Muscle layer of colon (tissue), 2 donors: Measurements from ENCODE around the gene PARP3.

ENCODE experiments used
- H3K27ac ChIP-seq: one replicate; pipeline ENCODE4 v1.7.0; 2013; ENCODE audit warnings: low read depth, mild to moderate bottlenecking, low read length, moderate library complexity
- H3K27me3 ChIP-seq, 2 donors: one replicate each; pipeline ENCODE4 v1.7.0; 2013; ENCODE audit warnings: low read length in 2 of 2, mild to moderate bottlenecking in 2 of 2; ENCODE audit not compliant: insufficient read depth in 2 of 2, control insufficient read depth in 1 of 2
- H3K36me3 ChIP-seq: one replicate; pipeline ENCODE4 v1.7.0; 2013; ENCODE audit warnings: mild to moderate bottlenecking, low read length; ENCODE audit not compliant: insufficient read depth
- H3K4me1 ChIP-seq: one replicate; pipeline ENCODE4 v1.7.0; 2013; ENCODE audit warnings: mild to moderate bottlenecking, low read length; ENCODE audit not compliant: insufficient read depth
- H3K4me3 ChIP-seq, 2 donors: one replicate each; pipeline ENCODE4 v1.7.0; 2013; ENCODE audit warnings: low read length in 2 of 2, low read depth in 1 of 2, mild to moderate bottlenecking in 1 of 2, moderate library complexity in 1 of 2
- H3K9ac ChIP-seq: one replicate; pipeline ENCODE4 v1.7.0; 2013; ENCODE audit warnings: low read length
- H3K9me3 ChIP-seq: one replicate; pipeline ENCODE4 v1.7.0; 2013; ENCODE audit warnings: mild to moderate bottlenecking, low read length
- donor health status: abdominal sarcoma.
- donor health status: Adenocarcinoma of cecum.

The PARP3 gene

DNA sequence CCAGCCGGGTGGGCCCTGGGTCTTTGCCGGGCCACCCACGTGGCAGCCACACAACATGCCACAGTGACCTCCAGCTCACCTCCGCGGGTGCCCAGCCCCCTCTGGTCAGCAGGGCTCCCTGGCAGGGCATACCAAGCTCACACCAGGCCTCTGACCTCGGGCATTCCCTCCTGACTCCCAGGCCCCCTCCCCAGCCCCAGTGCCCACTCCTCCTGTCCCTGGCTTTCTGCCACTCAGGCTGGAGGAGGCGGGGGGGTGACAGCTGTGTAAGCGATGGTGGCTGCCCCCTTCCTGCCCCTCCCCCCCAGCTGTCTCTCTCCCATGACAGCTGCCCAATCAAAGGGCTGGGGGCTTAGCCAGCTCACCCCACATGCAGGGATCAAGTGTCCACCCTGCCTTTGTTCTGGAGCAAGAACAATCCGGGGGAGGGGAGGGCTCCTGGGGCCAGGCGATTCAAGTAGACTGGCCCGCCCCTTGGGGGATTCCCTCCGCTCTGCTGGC lies 21.8 kb downstream of the PARP3 start:
- H3K36me3 ChIP-seq, result peaks cover 8% of the 10 kb centered on the region
- H3K9me3 ChIP-seq, result no peaks in the 10 kb centered on the region
- H3K4me3 ChIP-seq, result no peak overlapping the region
- peaks cover 31% of the 10 kb centered on the region for H3K4me1 ChIP-seq
- no peak overlapping the region for H3K27ac ChIP-seq
- H3K27me3 ChIP-seq, result no peaks in the 10 kb centered on the region
- no peak overlapping the region for H3K9ac ChIP-seq

DNA sequence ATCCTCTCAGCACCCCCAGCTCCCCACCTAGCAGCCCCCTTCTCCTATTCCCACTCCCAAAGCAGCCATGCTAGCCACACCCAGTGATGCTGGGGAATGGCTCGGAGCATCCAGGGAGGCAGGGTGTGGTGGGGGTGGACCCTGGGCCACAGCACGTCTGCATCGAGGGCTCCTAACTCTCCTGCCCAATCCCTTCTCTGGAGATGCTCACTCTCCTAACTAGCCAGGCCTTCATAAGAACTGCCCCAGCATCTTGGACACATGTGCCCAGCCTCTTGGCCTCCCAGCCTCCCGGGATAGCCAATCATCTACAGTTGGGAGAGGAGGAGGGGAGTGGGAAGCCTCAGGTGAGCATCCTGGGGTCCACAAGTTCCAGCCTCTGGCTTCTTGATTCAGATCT lies 22.4 kb downstream of the PARP3 start:
- peaks cover 8% of the 10 kb centered on the region for H3K36me3 ChIP-seq
- H3K9me3 ChIP-seq, result no peaks in the 10 kb centered on the region
- peaks cover 31% of the 10 kb centered on the region for H3K4me1 ChIP-seq
- no peaks in the 10 kb centered on the region for H3K27me3 ChIP-seq
- H3K9ac ChIP-seq, result no peak overlapping the region
- H3K4me3 ChIP-seq, result no peak overlapping the region
- H3K27ac ChIP-seq, result no peak overlapping the region

DNA sequence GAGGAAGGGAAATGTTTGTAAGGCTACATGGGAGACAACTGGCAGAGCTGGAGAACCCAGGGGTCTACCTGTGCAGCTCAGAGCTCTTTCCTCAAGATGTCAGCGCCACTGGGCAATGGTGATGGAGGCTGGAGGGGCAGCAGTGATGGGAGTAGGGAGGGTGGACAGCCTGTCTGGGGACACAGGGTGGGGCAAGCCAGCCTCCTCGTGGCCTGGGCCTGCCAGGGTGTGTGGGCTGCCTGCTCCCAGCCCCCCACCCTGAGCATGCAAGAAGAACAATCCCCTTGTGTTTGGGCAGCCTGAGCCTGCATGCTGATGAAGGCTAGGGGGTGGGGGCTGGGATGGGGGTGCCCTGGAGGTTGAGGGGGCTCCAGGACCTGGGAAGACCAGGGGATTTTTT lies 23.9 kb downstream of the PARP3 start:
- Histone ChIP-seq H3K4me1 (peaks cover 31% of the 10 kb centered on the region), H3K27me3 (no peaks in the 10 kb centered on the region), H3K9ac (no peak overlapping the region), H3K36me3 (peaks cover 3% of the 10 kb centered on the region), H3K9me3 (no peaks in the 10 kb centered on the region), H3K4me3 (peak overlapping the region in 1 of 2 donors; percentile 90), H3K27ac (peak overlapping the region; percentile 73)

DNA sequence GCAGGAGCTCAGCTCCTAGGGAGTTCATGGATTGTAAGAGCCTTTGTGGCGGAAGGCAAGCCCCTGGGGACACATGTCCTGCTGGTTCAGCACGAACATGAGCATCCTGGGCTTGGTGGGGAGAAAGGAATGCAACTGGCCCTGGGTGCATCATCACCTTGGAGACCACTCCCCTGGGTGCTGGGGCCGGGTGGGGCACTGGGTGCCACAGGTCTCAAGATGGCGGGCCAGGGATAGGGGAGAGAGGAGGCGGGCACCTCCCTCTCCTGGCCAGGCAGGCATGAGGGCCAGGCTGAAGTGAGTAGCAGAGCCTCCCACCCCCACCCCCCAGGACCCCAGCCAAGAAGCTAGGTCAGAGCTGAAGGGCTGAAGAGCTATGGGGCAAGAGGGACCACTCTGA lies 24.3 kb downstream of the PARP3 start:
- peak overlapping the region; percentile 73 for H3K27ac ChIP-seq
- peaks cover 31% of the 10 kb centered on the region for H3K4me1 ChIP-seq
- no peaks in the 10 kb centered on the region for H3K27me3 ChIP-seq
- peak overlapping the region; percentile 79 to 90 for H3K4me3 ChIP-seq
- H3K9ac ChIP-seq, result peak overlapping the region; percentile 65
- no peaks in the 10 kb centered on the region for H3K9me3 ChIP-seq
- peaks cover 8% of the 10 kb centered on the region for H3K36me3 ChIP-seq

DNA sequence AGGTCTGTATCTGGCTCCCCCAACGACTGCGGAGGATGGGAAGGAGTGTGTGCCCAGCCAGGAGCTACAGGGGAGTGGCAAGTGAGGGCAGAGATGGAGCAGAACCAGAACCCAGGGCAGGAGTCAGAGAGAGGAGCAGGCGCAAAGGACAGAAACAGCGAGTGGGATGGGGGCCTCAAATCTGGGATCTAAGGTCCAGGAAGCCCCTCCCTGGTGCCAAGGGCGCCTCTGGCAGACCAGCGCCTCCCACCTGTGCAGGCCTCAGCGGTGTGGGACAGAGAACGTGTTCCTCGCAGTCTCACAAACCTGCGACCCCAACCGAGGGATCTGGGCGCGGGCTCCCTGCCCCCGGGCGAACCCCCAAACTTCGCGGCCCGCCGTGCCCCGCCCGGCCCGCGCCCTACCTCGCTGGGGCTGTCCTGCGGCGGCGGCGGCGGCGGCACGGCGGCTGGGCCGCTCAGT lies 24.8 kb downstream of the PARP3 start:
- peak overlapping the region; percentile 65 for H3K9ac ChIP-seq
- H3K27me3 ChIP-seq, result no peaks in the 10 kb centered on the region
- peaks cover 8% of the 10 kb centered on the region for H3K36me3 ChIP-seq

GRCh38 chr3:51967384-51968169 lies 25.4 kb downstream of the PARP3 start, which contains the start of gene PCBP4:
PCBP4 (minus strand) TSS chr3:51967454; CDS start chr3:51961240, 6,214 bp downstream.
- Histone ChIP-seq H3K36me3 (peaks cover 8% of the 10 kb centered on the region), H3K9me3 (no peaks in the 10 kb centered on the region), H3K9ac (peak within 1 kb of the TSS; percentile 66), H3K4me3 (peak within 1 kb of the TSS; percentile 79 to 90), H3K27me3 (no peaks in the 10 kb centered on the region), H3K27ac (peak within 1 kb of the TSS; percentile 89), H3K4me1 (peaks cover 31% of the 10 kb centered on the region)

More for the DNA sequence above, 24.8 kb downstream of the PARP3 start:
- Histone ChIP-seq H3K4me3 (peak overlapping the region; percentile 79 to 90), H3K27ac (peak overlapping the region; percentile 73), H3K4me1 (peaks cover 31% of the 10 kb centered on the region), H3K9me3 (no peaks in the 10 kb centered on the region)

GRCh38 chr3:51968170-51968775 lies 26.1 kb downstream of the PARP3 start:
- Histone ChIP-seq H3K9ac (peak overlapping the region; percentile 66), H3K27me3 (no peaks in the 10 kb centered on the region)

GRCh38 chr3:51968883-51969678 lies 26.9 kb downstream of the PARP3 start:
- Histone ChIP-seq H3K9ac (no peak overlapping the region), H3K9me3 (no peaks in the 10 kb centered on the region), H3K27me3 (no peaks in the 10 kb centered on the region), H3K27ac (no peak overlapping the region), H3K4me1 (peaks cover 33% of the 10 kb centered on the region), H3K4me3 (no peak overlapping the region), H3K36me3 (peaks cover 8% of the 10 kb centered on the region)

More at GRCh38 chr3:51968170-51968775, 26.1 kb downstream of the PARP3 start:
- no peaks in the 10 kb centered on the region for H3K9me3 ChIP-seq
- H3K4me3 ChIP-seq, result peak overlapping the region; percentile 60 to 71
- peaks cover 31% of the 10 kb centered on the region for H3K4me1 ChIP-seq
- peak overlapping the region; percentile 89 for H3K27ac ChIP-seq
- H3K36me3 ChIP-seq, result peaks cover 8% of the 10 kb centered on the region

- H3K27ac ChIP-seq, result no peak overlapping the region
- peaks cover 33% of the 10 kb centered on the region for H3K4me1 ChIP-seq
- H3K9me3 ChIP-seq, result no peaks in the 10 kb centered on the region
Observed at GRCh38 chr3:51969841-51970240, 27.7 kb downstream of the PARP3 start.

GRCh38 chr3:51970606-51971300 lies 28.6 kb downstream of the PARP3 start:
- Histone ChIP-seq H3K4me3 (no peak overlapping the region), H3K27me3 (no peaks in the 10 kb centered on the region), H3K27ac (no peak overlapping the region), H3K9ac (no peak overlapping the region), H3K36me3 (peaks cover 8% of the 10 kb centered on the region), H3K4me1 (peaks cover 27% of the 10 kb centered on the region), H3K9me3 (no peaks in the 10 kb centered on the region)

More at GRCh38 chr3:51969841-51970240, 27.7 kb downstream of the PARP3 start:
- peaks cover 8% of the 10 kb centered on the region for H3K36me3 ChIP-seq
- H3K4me3 ChIP-seq, result no peak overlapping the region
- H3K27me3 ChIP-seq, result no peaks in the 10 kb centered on the region
- H3K9ac ChIP-seq, result no peak overlapping the region
